GM10248 (cell line): Measurements from ENCODE around the gene ENOX1.

ENCODE experiments used
- CTCF ChIA-PET: fragments of 300-600 bp; sonication (Branson Sonifier 250); formaldehyde crosslinking; extraction: SDS; loops from one replicate; lab custom pipeline; 2021; ENCODE audit warnings: antibody characterized with exemption; lab: Yijun Ruan, JAX
- POLR2A ChIA-PET: fragments of 350-650 bp; sonication (Branson Sonifier 250); formaldehyde crosslinking; extraction: SDS; loops from one replicate; lab custom pipeline; 2020; ENCODE audit warnings: antibody characterized with exemption; lab: Yijun Ruan, JAX
- DNase-seq: peaks from one replicate; pipeline ENCODE4 v3.0.0; 2012; ENCODE audit errors: extremely low spot score
- CTCF ChIP-seq: IDR thresholded peaks from 2 replicates; pipeline ENCODE4 v1.5.1; 2012; ENCODE audit warnings: mild to moderate bottlenecking, low read depth; ENCODE audit errors: extremely low read depth, missing control alignments, control extremely low read depth

The ENOX1 gene

GRCh38 chr13:43545317-43545874 is 241.4 kb downstream of the ENOX1 start:
- CTCF ChIA-PET = interaction anchor here (0.9 to 1.9 kb wide), 2 partner anchors 10 to 18 kb away, joined by 3 to 4 read pairs; no protein-coding TSS in a partner anchor
- no peak for TF ChIP-seq CTCF
- DNase-seq = no peak
- POLR2A ChIA-PET = no interaction called here

- POLR2A ChIA-PET = no interaction called here
Observed at GRCh38 chr13:43544631-43545030, 242.1 kb downstream of the ENOX1 start.

GRCh38 chr13:43544011-43544410 is 242.8 kb downstream of the ENOX1 start:
- DNase-seq = no peak
- POLR2A ChIA-PET = no interaction called here
- no peak for TF ChIP-seq CTCF
- CTCF ChIA-PET = interaction anchor here (1.0 to 1.9 kb wide), 3 partner anchors 14 to 40 kb away, joined by 3 to 4 read pairs (median 3); no protein-coding TSS in a partner anchor

More at GRCh38 chr13:43544631-43545030, 242.1 kb downstream of the ENOX1 start:
- DNase-seq = no peak
- CTCF ChIA-PET = interaction anchor here (1.9 kb wide), 1 partner anchor 18 kb away, joined by 4 read pairs; no protein-coding TSS in a partner anchor
- TF ChIP-seq CTCF = no peak

GRCh38 chr13:43543331-43543730 is 243.4 kb downstream of the ENOX1 start:
- TF ChIP-seq CTCF = no peak
- ChIA-PET CTCF (interaction anchor here (1.0 kb wide), 2 partner anchors 14 to 41 kb away, joined by 3 read pairs; no protein-coding TSS in a partner anchor), POLR2A (no interaction called here)
- no peak for DNase-seq

- no peak for DNase-seq
- ChIA-PET CTCF (interaction anchor here (1.2 kb wide), 1 partner anchor 138 kb away, joined by 3 read pairs; no protein-coding TSS in a partner anchor), POLR2A (no interaction called here)
- TF ChIP-seq CTCF = no peak
Observed at GRCh38 chr13:43537124-43537523, 249.6 kb downstream of the ENOX1 start.

GRCh38 chr13:43529796-43530195 is 257.0 kb downstream of the ENOX1 start:
- ChIA-PET POLR2A (no interaction called here), CTCF (no interaction called here)
- no peak for TF ChIP-seq CTCF
- DNase-seq = no peak
